Muscle layer of colon (tissue), 2 donors: Measurements from ENCODE around the gene TNFSF18.

Source experiments
- H3K27ac ChIP-seq: one replicate; pipeline ENCODE4 v1.7.0; 2013; ENCODE audit warnings: low read depth, mild to moderate bottlenecking, low read length, moderate library complexity
- H3K27me3 ChIP-seq, 2 donors: one replicate each; pipeline ENCODE4 v1.7.0; 2013; ENCODE audit warnings: low read length in 2 of 2, mild to moderate bottlenecking in 2 of 2; ENCODE audit not compliant: insufficient read depth in 2 of 2, control insufficient read depth in 1 of 2
- H3K36me3 ChIP-seq: one replicate; pipeline ENCODE4 v1.7.0; 2013; ENCODE audit warnings: mild to moderate bottlenecking, low read length; ENCODE audit not compliant: insufficient read depth
- H3K4me1 ChIP-seq: one replicate; pipeline ENCODE4 v1.7.0; 2013; ENCODE audit warnings: mild to moderate bottlenecking, low read length; ENCODE audit not compliant: insufficient read depth
- H3K4me3 ChIP-seq, 2 donors: one replicate each; pipeline ENCODE4 v1.7.0; 2013; ENCODE audit warnings: low read length in 2 of 2, low read depth in 1 of 2, mild to moderate bottlenecking in 1 of 2, moderate library complexity in 1 of 2
- H3K9ac ChIP-seq: one replicate; pipeline ENCODE4 v1.7.0; 2013; ENCODE audit warnings: low read length
- H3K9me3 ChIP-seq: one replicate; pipeline ENCODE4 v1.7.0; 2013; ENCODE audit warnings: mild to moderate bottlenecking, low read length
- donor health status: abdominal sarcoma.
- donor health status: Adenocarcinoma of cecum.

TNFSF18 gene

DNA sequence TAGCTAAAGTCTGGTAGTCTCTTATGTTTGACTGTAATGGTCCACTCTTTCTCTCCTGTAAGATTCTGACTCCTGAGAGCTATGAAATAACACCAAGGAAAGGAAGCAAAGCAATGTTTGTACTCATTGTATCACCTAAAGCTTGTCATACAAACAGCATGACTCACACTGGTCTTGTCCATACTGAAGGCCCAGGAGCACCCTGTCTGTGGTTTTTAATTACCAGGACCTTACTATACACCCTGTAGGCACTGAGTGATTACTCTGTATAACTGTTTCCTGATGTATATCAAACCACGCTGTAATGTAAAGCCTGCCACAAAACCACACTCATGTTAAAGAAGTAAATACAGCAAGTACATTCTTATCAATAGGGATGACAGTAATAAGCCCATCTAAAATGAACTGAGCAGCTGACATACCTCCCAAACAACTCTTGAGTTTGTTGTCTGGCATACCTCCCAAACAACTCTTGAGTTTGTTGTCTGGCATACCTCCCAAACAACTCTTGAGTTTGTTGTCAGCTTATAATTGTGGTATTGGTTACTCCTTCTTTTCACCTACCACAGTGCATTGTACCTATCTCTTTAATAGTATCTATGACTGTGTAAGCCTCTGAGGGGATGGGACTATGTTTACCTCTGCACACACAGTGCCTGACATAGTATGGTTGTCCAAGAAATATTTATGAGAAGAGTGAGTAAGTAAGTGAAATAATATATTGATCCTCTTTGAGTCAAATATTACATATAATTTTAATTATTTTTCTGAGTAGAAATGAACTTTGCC is 11.6 kb upstream of the TNFSF18 start:
- Histone ChIP-seq H3K9me3 (no peaks in the 10 kb centered on the region), H3K9ac (no peak overlapping the region), H3K27me3 (no peaks in the 10 kb centered on the region), H3K27ac (no peak overlapping the region), H3K4me3 (no peak overlapping the region), H3K36me3 (no peaks in the 10 kb centered on the region), H3K4me1 (peaks cover 11% of the 10 kb centered on the region)

DNA sequence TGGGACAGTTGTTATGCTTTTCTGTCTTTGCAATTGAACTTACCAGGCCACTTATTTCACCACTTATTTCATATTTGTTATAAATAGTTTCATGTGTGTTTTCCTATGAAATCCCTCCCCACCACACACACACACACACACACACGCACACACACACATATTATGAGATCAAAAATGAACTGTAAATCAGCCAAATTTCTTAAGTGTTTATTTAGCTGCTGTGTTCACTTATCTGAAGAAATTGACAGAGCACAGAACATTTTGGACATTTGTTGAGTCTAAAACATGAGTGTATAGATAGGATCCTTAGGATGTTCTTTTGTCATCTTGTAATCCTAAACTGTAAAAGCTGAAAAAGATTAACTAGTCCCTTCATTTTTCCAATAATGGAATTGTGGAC is 7.8 kb upstream of the TNFSF18 start:
- no peak overlapping the region for H3K27ac ChIP-seq
- no peaks in the 10 kb centered on the region for H3K27me3 ChIP-seq
- H3K9me3 ChIP-seq: no peaks in the 10 kb centered on the region
- peaks cover 2% of the 10 kb centered on the region for H3K4me1 ChIP-seq
- H3K4me3 ChIP-seq: no peak overlapping the region
- H3K9ac ChIP-seq: no peak overlapping the region
- H3K36me3 ChIP-seq: no peaks in the 10 kb centered on the region

DNA sequence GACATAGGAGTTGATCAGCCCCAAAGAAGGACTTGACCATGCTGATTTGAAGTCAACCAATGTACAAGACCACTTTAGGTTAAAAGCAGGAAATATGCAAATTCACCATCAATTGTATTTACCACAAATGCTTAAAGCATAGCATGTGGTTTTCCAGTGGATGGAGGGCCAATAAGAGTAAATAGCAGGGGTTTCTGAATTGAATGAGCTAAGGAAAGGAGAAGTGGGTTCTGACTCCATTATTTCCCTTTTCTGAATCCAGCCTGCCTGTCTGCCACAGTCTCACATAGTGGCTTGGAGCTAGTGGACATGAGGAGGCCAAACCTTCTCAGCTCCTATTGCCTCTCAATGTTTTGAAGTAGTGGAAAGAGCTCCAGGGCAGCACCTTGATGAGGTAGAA is 7.2 kb upstream of the TNFSF18 start:
- H3K4me3 ChIP-seq: no peak overlapping the region
- no peaks in the 10 kb centered on the region for H3K27me3 ChIP-seq

DNA sequence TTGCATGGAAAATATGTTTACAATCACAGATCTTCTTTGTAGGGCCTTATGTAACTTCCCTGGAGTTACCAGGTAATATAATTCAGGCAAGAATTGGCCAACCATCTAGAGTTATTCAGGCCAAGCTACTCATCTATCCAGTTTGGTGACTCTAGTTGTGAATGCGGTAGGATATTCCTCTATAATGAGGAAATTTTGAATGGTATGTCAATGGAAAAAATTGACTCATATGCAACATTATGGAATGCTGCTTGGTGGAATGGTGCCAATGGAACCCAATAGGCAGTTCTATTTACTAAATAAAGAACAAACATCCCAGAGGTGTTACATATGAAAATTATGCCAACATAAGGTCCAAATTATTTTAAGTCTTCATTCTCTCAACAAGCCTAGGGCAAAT is 5.6 kb upstream of the TNFSF18 start:
- Histone ChIP-seq H3K36me3 (no peaks in the 10 kb centered on the region), H3K9ac (no peak overlapping the region), H3K4me1 (no peaks in the 10 kb centered on the region), H3K27me3 (no peaks in the 10 kb centered on the region), H3K9me3 (no peaks in the 10 kb centered on the region), H3K27ac (no peak overlapping the region), H3K4me3 (no peak overlapping the region)

More for the DNA sequence above, 7.2 kb upstream of the TNFSF18 start:
- Histone ChIP-seq H3K36me3 (no peaks in the 10 kb centered on the region), H3K9me3 (no peaks in the 10 kb centered on the region), H3K4me1 (no peaks in the 10 kb centered on the region), H3K27ac (no peak overlapping the region), H3K9ac (no peak overlapping the region)

- Histone ChIP-seq H3K4me1 (peaks cover 4% of the 10 kb centered on the region), H3K9ac (no peak overlapping the region), H3K9me3 (no peaks in the 10 kb centered on the region), H3K4me3 (no peak overlapping the region), H3K27ac (no peak overlapping the region), H3K36me3 (no peaks in the 10 kb centered on the region), H3K27me3 (no peaks in the 10 kb centered on the region)
Observed at GRCh38 chr1:173052681-173053196, 2.0 kb upstream of the TNFSF18 start.

GRCh38 chr1:173049322-173049633 is 1.5 kb downstream of the TNFSF18 start:
- no peak overlapping the region for H3K27ac ChIP-seq
- no peaks in the 10 kb centered on the region for H3K36me3 ChIP-seq
- H3K9ac ChIP-seq: no peak overlapping the region
- no peak overlapping the region for H3K4me3 ChIP-seq
- H3K27me3 ChIP-seq: no peaks in the 10 kb centered on the region
- peaks cover 4% of the 10 kb centered on the region for H3K4me1 ChIP-seq
- no peaks in the 10 kb centered on the region for H3K9me3 ChIP-seq

GRCh38 chr1:173048621-173049321 is 2.0 kb downstream of the TNFSF18 start:
- H3K4me3 ChIP-seq: no peak overlapping the region
- no peaks in the 10 kb centered on the region for H3K27me3 ChIP-seq
- peaks cover 4% of the 10 kb centered on the region for H3K4me1 ChIP-seq
- no peak overlapping the region for H3K27ac ChIP-seq
- no peaks in the 10 kb centered on the region for H3K36me3 ChIP-seq
- no peaks in the 10 kb centered on the region for H3K9me3 ChIP-seq
- H3K9ac ChIP-seq: no peak overlapping the region

DNA sequence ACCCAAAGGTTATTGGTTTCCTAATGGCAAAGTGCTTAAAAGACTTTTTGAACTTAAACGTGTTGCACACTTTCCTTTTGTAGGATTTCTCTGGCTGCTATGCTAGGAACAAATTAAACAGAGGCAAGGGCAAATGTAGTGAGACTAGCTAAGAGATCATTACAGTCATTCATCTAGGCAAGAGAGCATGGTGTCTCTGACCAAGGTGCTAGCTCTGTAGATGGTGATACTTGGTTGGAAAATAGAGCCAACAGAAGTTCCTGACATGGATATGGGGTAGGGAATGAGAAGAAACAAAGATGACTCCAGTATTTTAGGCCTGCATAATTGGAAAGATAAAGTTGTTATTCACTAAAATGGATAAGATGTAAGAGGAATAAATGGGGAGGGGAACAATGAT is 6.1 kb downstream of the TNFSF18 start:
- no peak overlapping the region for H3K4me3 ChIP-seq
- no peak overlapping the region for H3K27ac ChIP-seq
- no peaks in the 10 kb centered on the region for H3K27me3 ChIP-seq
- no peaks in the 10 kb centered on the region for H3K4me1 ChIP-seq
- H3K9ac ChIP-seq: no peak overlapping the region
- H3K9me3 ChIP-seq: no peaks in the 10 kb centered on the region
- no peaks in the 10 kb centered on the region for H3K36me3 ChIP-seq

GRCh38 chr1:173043253-173043652 is 7.5 kb downstream of the TNFSF18 start:
- H3K9me3 ChIP-seq: no peaks in the 10 kb centered on the region
- H3K27me3 ChIP-seq: no peaks in the 10 kb centered on the region
- no peak overlapping the region for H3K9ac ChIP-seq

GRCh38 chr1:173042806-173043205 is 7.9 kb downstream of the TNFSF18 start:
- Histone ChIP-seq H3K27ac (no peak overlapping the region), H3K36me3 (no peaks in the 10 kb centered on the region), H3K4me3 (no peak overlapping the region), H3K9me3 (no peaks in the 10 kb centered on the region), H3K4me1 (peaks cover 6% of the 10 kb centered on the region), H3K27me3 (no peaks in the 10 kb centered on the region), H3K9ac (no peak overlapping the region)

More at GRCh38 chr1:173043253-173043652, 7.5 kb downstream of the TNFSF18 start:
- Histone ChIP-seq H3K4me3 (no peak overlapping the region), H3K27ac (no peak overlapping the region), H3K36me3 (no peaks in the 10 kb centered on the region), H3K4me1 (peaks cover 6% of the 10 kb centered on the region)

GRCh38 chr1:173039626-173040025 is 11.1 kb downstream of the TNFSF18 start:
- Histone ChIP-seq H3K27ac (no peak overlapping the region), H3K4me3 (no peak overlapping the region), H3K9ac (no peak overlapping the region), H3K27me3 (no peaks in the 10 kb centered on the region), H3K4me1 (peaks cover 6% of the 10 kb centered on the region), H3K9me3 (no peaks in the 10 kb centered on the region), H3K36me3 (no peaks in the 10 kb centered on the region)
